Adipocyte (in vitro differentiated cells): ENCODE data around the gene AUTS2.

ENCODE experiments used
- DNase-seq: peaks from one replicate; pipeline ENCODE4 v3.0.0-alpha.2; 2015; ENCODE audit warnings: low read depth
- H3K27me3 ChIP-seq: replicated peaks from 2 replicates; pipeline ENCODE4 v1.7.0; 2013; ENCODE audit warnings: mild to moderate bottlenecking, low read length, moderate library complexity; ENCODE audit not compliant: control insufficient read depth, insufficient read depth
- H3K36me3 ChIP-seq: 2 replicates; pipeline ENCODE4 v1.7.0; 2013; ENCODE audit warnings: low read length, mild to moderate bottlenecking, moderate library complexity; ENCODE audit not compliant: control insufficient read depth, insufficient read depth, severe bottlenecking
- H3K4me1 ChIP-seq: 2 replicates; pipeline ENCODE4 v1.7.0; 2013; ENCODE audit warnings: mild to moderate bottlenecking, low read length, moderate library complexity; ENCODE audit not compliant: control insufficient read depth, insufficient read depth
- H3K4me3 ChIP-seq: 2 replicates; pipeline ENCODE4 v1.7.0; 2013; ENCODE audit warnings: mild to moderate bottlenecking, low read length, moderate library complexity
- H3K9ac ChIP-seq: 2 replicates; pipeline ENCODE4 v1.7.0; 2013; ENCODE audit warnings: mild to moderate bottlenecking, low read length, moderate library complexity
- H3K9me3 ChIP-seq: 2 replicates; pipeline ENCODE4 v1.7.0; 2013; ENCODE audit warnings: mild to moderate bottlenecking, low read length, moderate library complexity; ENCODE audit not compliant: control insufficient read depth

Gene AUTS2

GRCh38 chr7:70669854-70670253, 1071.6 kb downstream of the AUTS2 start:
- DNase-seq, result no peak
- no peak overlapping the region for H3K9ac ChIP-seq
- no peak overlapping the region for H3K4me3 ChIP-seq
- peaks cover 3% of the 10 kb centered on the region for H3K4me1 ChIP-seq
- no peaks in the 10 kb centered on the region for H3K9me3 ChIP-seq
- no peaks in the 10 kb centered on the region for H3K36me3 ChIP-seq
- no peaks in the 10 kb centered on the region for H3K27me3 ChIP-seq

- H3K27me3 ChIP-seq, result no peaks in the 10 kb centered on the region
- no peaks in the 10 kb centered on the region for H3K36me3 ChIP-seq
- H3K9ac ChIP-seq, result no peak overlapping the region
- no peak overlapping the region for H3K4me3 ChIP-seq
- no peak for DNase-seq
- peaks cover 3% of the 10 kb centered on the region for H3K4me1 ChIP-seq
- H3K9me3 ChIP-seq, result no peaks in the 10 kb centered on the region
Observed at GRCh38 chr7:70670288-70670687, 1072.0 kb downstream of the AUTS2 start.

GRCh38 chr7:70673778-70674570, 1075.7 kb downstream of the AUTS2 start:
- H3K9ac ChIP-seq, result no peak overlapping the region
- no peaks in the 10 kb centered on the region for H3K9me3 ChIP-seq
- no peak overlapping the region for H3K4me3 ChIP-seq
- H3K27me3 ChIP-seq, result no peaks in the 10 kb centered on the region
- no peak for DNase-seq
- H3K36me3 ChIP-seq, result no peaks in the 10 kb centered on the region
- peaks cover 11% of the 10 kb centered on the region for H3K4me1 ChIP-seq

GRCh38 chr7:70674571-70675010, 1076.3 kb downstream of the AUTS2 start:
- H3K36me3 ChIP-seq, result no peaks in the 10 kb centered on the region
- no peak overlapping the region for H3K4me3 ChIP-seq
- DNase-seq, result peak; percentile 35
- no peak overlapping the region for H3K9ac ChIP-seq
- no peaks in the 10 kb centered on the region for H3K9me3 ChIP-seq
- no peaks in the 10 kb centered on the region for H3K27me3 ChIP-seq
- peaks cover 17% of the 10 kb centered on the region for H3K4me1 ChIP-seq

- no peak overlapping the region for H3K4me3 ChIP-seq
- no peaks in the 10 kb centered on the region for H3K36me3 ChIP-seq
- no peaks in the 10 kb centered on the region for H3K27me3 ChIP-seq
- no peaks in the 10 kb centered on the region for H3K9me3 ChIP-seq
- no peak for DNase-seq
- peaks cover 19% of the 10 kb centered on the region for H3K4me1 ChIP-seq
- no peak overlapping the region for H3K9ac ChIP-seq
Observed at GRCh38 chr7:70676243-70676642, 1078.0 kb downstream of the AUTS2 start.

GRCh38 chr7:70678621-70679251, 1080.5 kb downstream of the AUTS2 start:
- H3K4me1 ChIP-seq, result peaks cover 19% of the 10 kb centered on the region
- DNase-seq, result peak; percentile 66
- H3K9me3 ChIP-seq, result no peaks in the 10 kb centered on the region
- no peak overlapping the region for H3K4me3 ChIP-seq
- H3K9ac ChIP-seq, result no peak overlapping the region
- no peaks in the 10 kb centered on the region for H3K36me3 ChIP-seq
- no peaks in the 10 kb centered on the region for H3K27me3 ChIP-seq

GRCh38 chr7:70679661-70680060, 1081.4 kb downstream of the AUTS2 start:
- no peaks in the 10 kb centered on the region for H3K9me3 ChIP-seq
- no peak overlapping the region for H3K9ac ChIP-seq
- no peaks in the 10 kb centered on the region for H3K27me3 ChIP-seq
- no peaks in the 10 kb centered on the region for H3K36me3 ChIP-seq
- peak; percentile 54 for DNase-seq
- H3K4me3 ChIP-seq, result no peak overlapping the region
- H3K4me1 ChIP-seq, result peaks cover 16% of the 10 kb centered on the region

- no peak for DNase-seq
- H3K4me1 ChIP-seq, result peaks cover 16% of the 10 kb centered on the region
Observed at GRCh38 chr7:70680306-70680705, 1082.0 kb downstream of the AUTS2 start.

GRCh38 chr7:70680743-70681468, 1082.6 kb downstream of the AUTS2 start:
- no peak overlapping the region for H3K9ac ChIP-seq
- no peaks in the 10 kb centered on the region for H3K36me3 ChIP-seq
- peaks cover 16% of the 10 kb centered on the region for H3K4me1 ChIP-seq
- no peaks in the 10 kb centered on the region for H3K27me3 ChIP-seq
- no peak for DNase-seq
- H3K4me3 ChIP-seq, result no peak overlapping the region
- no peaks in the 10 kb centered on the region for H3K9me3 ChIP-seq

More at GRCh38 chr7:70680306-70680705, 1082.0 kb downstream of the AUTS2 start:
- Histone ChIP-seq H3K9ac (no peak overlapping the region), H3K4me3 (no peak overlapping the region), H3K36me3 (no peaks in the 10 kb centered on the region), H3K27me3 (no peaks in the 10 kb centered on the region), H3K9me3 (no peaks in the 10 kb centered on the region)

- Histone ChIP-seq H3K4me3 (no peak overlapping the region), H3K4me1 (peaks cover 16% of the 10 kb centered on the region), H3K36me3 (no peaks in the 10 kb centered on the region), H3K9me3 (no peaks in the 10 kb centered on the region), H3K27me3 (no peaks in the 10 kb centered on the region), H3K9ac (no peak overlapping the region)
- DNase-seq, result no peak
Observed at GRCh38 chr7:70681469-70682350, 1083.4 kb downstream of the AUTS2 start.
